GM18868 (cell line): ENCODE measurements around the gene NPBWR2.
"Not testable (repeated sequence)": the region's sequence is repeated elsewhere in the genome, so short reads cannot be mapped to it uniquely, and the experiment has no call there.

Source experiments
- ATAC-seq: cut with Tn5 transposase; IDR thresholded peaks from one replicate; pipeline ENCODE4 v1.9.1; 2021; ENCODE audit warnings: mild to moderate bottlenecking, moderate library complexity; ENCODE audit not compliant: unreplicated experiment

The NPBWR2 gene

GRCh38 chr20:64119681-64120341, 12.4 kb upstream of the NPBWR2 start:
- ATAC-seq: no peak

GRCh38 chr20:64119301-64119680, 11.9 kb upstream of the NPBWR2 start:
- no peak for ATAC-seq

GRCh38 chr20:64117432-64117777, 10.0 kb upstream of the NPBWR2 start:
- ATAC-seq: not testable (repeated sequence)

- ATAC-seq: no peak
Measured at GRCh38 chr20:64116541-64117431, 9.4 kb upstream of the NPBWR2 start.

GRCh38 chr20:64116016-64116415, 8.7 kb upstream of the NPBWR2 start:
- ATAC-seq: no peak

- no peak for ATAC-seq
Measured at GRCh38 chr20:64115171-64115911, 8.0 kb upstream of the NPBWR2 start.

GRCh38 chr20:64114356-64114971, 7.1 kb upstream of the NPBWR2 start:
- ATAC-seq: no peak

- ATAC-seq: no peak
Measured at GRCh38 chr20:64113796-64114355, 6.5 kb upstream of the NPBWR2 start.

- ATAC-seq: no peak
Measured at GRCh38 chr20:64113444-64113775, 6.0 kb upstream of the NPBWR2 start.

- no peak for ATAC-seq
Measured at GRCh38 chr20:64112691-64113443, 5.5 kb upstream of the NPBWR2 start.

GRCh38 chr20:64111841-64112641, 4.7 kb upstream of the NPBWR2 start:
- no peak for ATAC-seq

GRCh38 chr20:64110411-64111068, 3.2 kb upstream of the NPBWR2 start:
- ATAC-seq: no peak

- ATAC-seq: no peak
Measured at GRCh38 chr20:64109831-64110391, 2.5 kb upstream of the NPBWR2 start.

GRCh38 chr20:64108731-64109681, 1.6 kb upstream of the NPBWR2 start:
- no peak for ATAC-seq

GRCh38 chr20:64107736-64108457, 532 bp upstream of the NPBWR2 start:
- ATAC-seq: no peak

GRCh38 chr20:64106435-64106961, 867 bp downstream of the NPBWR2 start:
- ATAC-seq: no peak
